PFSK-1 (cell line): Measurements from ENCODE around the gene SPR.

Experiments
- POLR2AphosphoS5 ChIP-seq: IDR thresholded peaks from 2 replicates; pipeline ENCODE4 v1.6.1; 2012; ENCODE audit warnings: low read depth, mild to moderate bottlenecking, control low read depth, low read length, moderate library complexity
- TF ChIP-seq, protein P1 (sequence below), 2 experiments: IDR thresholded peaks; 2 replicates each; pipeline versions ENCODE4 v1.6.1 to v1.8.0; 2011 to 2012; ENCODE audit warnings: low read depth in 2 of 2, low read length in 2 of 2, control low read depth in 1 of 2, inconsistent platforms in 1 of 2, mild to moderate bottlenecking in 1 of 2, moderate library complexity in 1 of 2; ENCODE audit not compliant: insufficient read depth in 1 of 2

DNA sequence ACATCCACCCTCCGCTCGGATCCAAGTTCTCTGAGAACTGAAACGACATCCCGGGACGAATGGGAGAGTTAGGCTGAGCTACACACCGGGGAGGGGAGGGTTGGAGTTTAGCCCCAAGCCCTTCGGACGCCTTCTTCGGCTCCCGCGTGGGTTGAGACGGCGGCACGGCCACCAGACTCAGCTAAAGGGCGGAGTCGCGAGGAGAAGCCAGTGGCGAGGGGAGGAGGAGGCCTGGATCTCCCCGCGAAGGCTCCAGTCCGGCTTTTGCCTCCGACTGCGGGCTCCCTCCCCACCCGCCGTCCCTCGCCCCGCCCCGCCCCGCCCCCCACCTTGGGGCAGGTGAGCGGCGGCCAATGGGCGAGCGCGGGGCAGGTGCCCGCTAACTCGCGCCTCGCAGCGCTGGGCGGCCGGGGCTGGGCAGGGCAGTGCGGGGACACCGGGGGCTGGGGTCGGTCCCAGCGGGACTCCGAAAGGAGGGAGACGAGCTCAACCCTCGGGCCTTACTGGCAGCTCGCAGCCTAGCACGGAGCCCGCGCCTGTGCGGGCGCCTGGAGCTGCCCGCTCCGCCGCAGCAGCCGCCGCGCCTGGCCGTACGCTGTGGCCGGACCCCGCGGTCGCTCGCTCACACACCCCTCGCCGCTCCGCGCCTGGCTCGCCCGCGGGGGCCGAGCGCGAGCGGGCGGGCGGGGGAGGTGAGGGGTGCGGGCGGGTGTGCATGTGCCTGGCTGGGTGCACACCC is 30.1 kb downstream of the SPR start, which contains the start of gene EMX1:
- TF ChIP-seq, protein P1, sequence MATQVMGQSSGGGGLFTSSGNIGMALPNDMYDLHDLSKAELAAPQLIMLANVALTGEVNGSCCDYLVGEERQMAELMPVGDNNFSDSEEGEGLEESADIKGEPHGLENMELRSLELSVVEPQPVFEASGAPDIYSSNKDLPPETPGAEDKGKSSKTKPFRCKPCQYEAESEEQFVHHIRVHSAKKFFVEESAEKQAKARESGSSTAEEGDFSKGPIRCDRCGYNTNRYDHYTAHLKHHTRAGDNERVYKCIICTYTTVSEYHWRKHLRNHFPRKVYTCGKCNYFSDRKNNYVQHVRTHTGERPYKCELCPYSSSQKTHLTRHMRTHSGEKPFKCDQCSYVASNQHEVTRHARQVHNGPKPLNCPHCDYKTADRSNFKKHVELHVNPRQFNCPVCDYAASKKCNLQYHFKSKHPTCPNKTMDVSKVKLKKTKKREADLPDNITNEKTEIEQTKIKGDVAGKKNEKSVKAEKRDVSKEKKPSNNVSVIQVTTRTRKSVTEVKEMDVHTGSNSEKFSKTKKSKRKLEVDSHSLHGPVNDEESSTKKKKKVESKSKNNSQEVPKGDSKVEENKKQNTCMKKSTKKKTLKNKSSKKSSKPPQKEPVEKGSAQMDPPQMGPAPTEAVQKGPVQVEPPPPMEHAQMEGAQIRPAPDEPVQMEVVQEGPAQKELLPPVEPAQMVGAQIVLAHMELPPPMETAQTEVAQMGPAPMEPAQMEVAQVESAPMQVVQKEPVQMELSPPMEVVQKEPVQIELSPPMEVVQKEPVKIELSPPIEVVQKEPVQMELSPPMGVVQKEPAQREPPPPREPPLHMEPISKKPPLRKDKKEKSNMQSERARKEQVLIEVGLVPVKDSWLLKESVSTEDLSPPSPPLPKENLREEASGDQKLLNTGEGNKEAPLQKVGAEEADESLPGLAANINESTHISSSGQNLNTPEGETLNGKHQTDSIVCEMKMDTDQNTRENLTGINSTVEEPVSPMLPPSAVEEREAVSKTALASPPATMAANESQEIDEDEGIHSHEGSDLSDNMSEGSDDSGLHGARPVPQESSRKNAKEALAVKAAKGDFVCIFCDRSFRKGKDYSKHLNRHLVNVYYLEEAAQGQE (IDR thresholded peaks at IDR 0.05; ENCODE audit: insufficient read depth in 1 of 2, low read depth in 2 of 2, low read length in 2 of 2) = no peak
- TF ChIP-seq POLR2AphosphoS5 = no peak
